ENCODE measurements around the gene HFM1. TPM values are rescaled to one million over a fixed set of nuclear protein-coding genes. Genes with fewer than 3 reads are reported as not detected.
A peak's percentile ranks its signal among the peaks of the same experiment; 100 is the strongest.
"Not testable (repeated sequence)": the region's sequence is repeated elsewhere in the genome, so short reads cannot be mapped to it uniquely, and the experiment has no call there.

Gene HFM1
- total and polyA plus RNA-seq, 9 of the 15 experiments (the other 6 are each of a cell fraction or from before 2014, with no cell fraction given) = 1.5 to 6.4 (median 3.7) TPM

- BruUV-seq (replicated peaks); ATAC-seq; H2AFZ ChIP-seq (ENCODE audit: low read depth, low read length); H3K79me2 ChIP-seq (ENCODE audit: control insufficient read depth, insufficient read depth, low read length); H3K36me3 ChIP-seq (ENCODE audit: control insufficient read depth, insufficient read depth, low read length); H3K4me2 ChIP-seq (ENCODE audit: insufficient read depth, low read length); CTCF ChIA-PET (ENCODE audit: low intra/inter-chr PET ratio); H3K27me3 ChIP-seq (ENCODE audit: control insufficient read depth in 2 of 2, insufficient read depth in 2 of 2, low read length in 2 of 2); H3K27ac ChIP-seq (ENCODE audit: extremely low read depth, low read depth, low read length); H3K9me1 ChIP-seq (ENCODE audit: control insufficient read depth, insufficient read depth, low read length); intact Hi-C loops (cut with micrococcal nuclease); H3K4me1 ChIP-seq (replicated peaks in 1 of 2; ENCODE audit: control insufficient read depth in 2 of 2, insufficient read depth in 2 of 2, low read length in 2 of 2); H3K4me3 ChIP-seq; H4K20me1 ChIP-seq (replicated peaks; ENCODE audit: control insufficient read depth, insufficient read depth, low read length); POLR2A ChIA-PET; H3K9me3 ChIP-seq (replicated peaks; ENCODE audit: control insufficient read depth, insufficient read depth, low read depth, low read length); FAIRE-seq; DNase-seq (ENCODE audit: extremely low read depth in 1 of 4, low spot score in 3 of 4); H3K9ac ChIP-seq (ENCODE audit: insufficient read depth in 1 of 2, low read depth in 2 of 2, low read length in 2 of 2); in situ Hi-C loops (cut with MboI): not testable (repeated sequence)
- 4% methylated on average over 2 of the region's 2 CpGs for WGBS (ENCODE audit: insufficient coverage, low coverage, missing lambda C conversion rate)
- peak; percentile 15 for TF ChIP-seq ZNF146 (CRISPR knock-in tag; IDR thresholded peaks at IDR 0.05; ENCODE audit: unreplicated experiment)
Measured at GRCh38 chr1:91447782-91448181, 43.1 kb upstream of the HFM1 start.

DNA sequence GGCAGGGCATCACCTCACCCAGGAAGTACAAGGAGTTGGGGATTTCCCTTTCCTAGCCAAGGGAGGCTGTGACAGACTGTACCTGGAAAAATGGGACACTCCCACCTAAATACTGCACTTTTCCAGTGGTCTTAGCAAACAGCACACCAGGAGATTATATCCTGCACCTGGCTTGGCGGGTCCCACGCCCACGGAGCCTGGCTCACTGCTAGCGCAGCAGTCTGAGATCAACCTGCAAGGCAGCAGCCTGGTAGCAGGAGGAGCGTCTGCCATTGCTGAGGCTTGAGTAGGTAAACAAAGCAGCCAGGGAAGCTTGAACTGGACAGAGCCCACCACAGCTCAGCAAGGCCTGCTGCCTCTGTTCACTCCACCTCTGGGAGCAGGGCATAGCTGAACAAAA, 37.3 kb upstream of the HFM1 start:
- H3K36me3 ChIP-seq (ENCODE audit: control insufficient read depth, insufficient read depth, low read length); H2AFZ ChIP-seq (ENCODE audit: low read depth, low read length); POLR2A ChIA-PET; H3K27ac ChIP-seq (ENCODE audit: extremely low read depth, low read depth, low read length); BruUV-seq (replicated peaks); H3K27me3 ChIP-seq (ENCODE audit: control insufficient read depth in 2 of 2, insufficient read depth in 2 of 2, low read length in 2 of 2); H3K9me3 ChIP-seq (replicated peaks; ENCODE audit: control insufficient read depth, insufficient read depth, low read depth, low read length); CTCF ChIA-PET (ENCODE audit: low intra/inter-chr PET ratio); H3K4me2 ChIP-seq (ENCODE audit: insufficient read depth, low read length); H3K4me3 ChIP-seq; H3K79me2 ChIP-seq (ENCODE audit: control insufficient read depth, insufficient read depth, low read length); H3K9me1 ChIP-seq (ENCODE audit: control insufficient read depth, insufficient read depth, low read length); H4K20me1 ChIP-seq (replicated peaks; ENCODE audit: control insufficient read depth, insufficient read depth, low read length); DNase-seq (ENCODE audit: extremely low read depth in 1 of 4, low spot score in 3 of 4); ATAC-seq; H3K9ac ChIP-seq (ENCODE audit: insufficient read depth in 1 of 2, low read depth in 2 of 2, low read length in 2 of 2); FAIRE-seq; in situ Hi-C loops (cut with MboI); H3K4me1 ChIP-seq (replicated peaks in 1 of 2; ENCODE audit: control insufficient read depth in 2 of 2, insufficient read depth in 2 of 2, low read length in 2 of 2); intact Hi-C loops (cut with micrococcal nuclease): not testable (repeated sequence)
- 8% methylated on average over 5 of the region's 5 CpGs for whole genome bisulfite sequencing (ENCODE audit: insufficient coverage, low coverage, missing lambda C conversion rate)

All from K562 (cell line).